ENCODE results near the gene PNPLA7.
A peak's percentile ranks its signal among the peaks of the same experiment; 100 is the strongest.
"Not testable (repeated sequence)": the region's sequence is repeated elsewhere in the genome, so short reads cannot be mapped to it uniquely, and the experiment has no call there.

Gene PNPLA7

DNA sequence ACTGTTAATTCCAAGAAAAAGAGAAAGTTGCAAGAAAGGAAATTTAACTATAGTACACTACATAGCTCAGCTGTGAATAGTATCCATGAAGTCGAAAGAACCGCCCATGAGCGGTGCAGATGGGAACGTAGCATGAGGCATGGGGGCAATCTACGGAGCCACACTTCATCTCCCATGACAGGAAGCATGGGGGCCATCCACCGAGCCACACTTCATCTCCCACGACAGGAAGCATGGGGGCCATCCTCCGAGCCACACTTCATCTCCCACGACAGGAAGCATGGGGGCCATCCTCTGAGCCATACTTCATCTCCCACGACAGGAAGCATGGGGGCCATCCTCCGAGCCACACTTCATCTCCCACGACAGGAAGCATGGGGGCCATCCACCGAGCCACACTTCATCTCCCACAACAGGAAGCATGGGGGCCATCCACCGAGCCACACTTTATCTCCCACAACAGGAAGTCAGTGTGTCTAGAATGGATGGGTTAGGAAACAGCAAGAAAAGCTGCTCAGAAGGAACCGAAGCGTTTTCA lies 13.5 kb downstream of the PNPLA7 start:
- DNase-seq, result peak; percentile 13

DNA sequence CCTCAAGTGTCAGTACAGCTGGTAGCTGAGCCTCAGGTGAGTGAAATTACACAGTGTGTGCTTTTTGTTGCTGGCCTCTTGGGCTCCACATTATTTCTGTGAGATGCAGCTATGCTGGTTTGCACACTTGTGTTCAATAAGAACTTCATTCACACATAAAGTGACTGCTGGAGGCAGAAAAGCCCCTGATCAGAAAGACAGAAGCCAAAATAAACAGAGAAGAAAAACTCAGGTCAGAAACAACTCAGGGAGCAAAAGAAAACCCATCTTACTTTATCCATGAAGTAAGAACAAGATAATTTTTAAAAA lies 15.1 kb downstream of the PNPLA7 start:
- no peak for DNase-seq

GRCh38 chr9:137534256-137535119 lies 15.7 kb downstream of the PNPLA7 start:
- no peak for DNase-seq

- DNase-seq, result not testable (repeated sequence)
These were observed 17.2 kb downstream of the PNPLA7 start for GRCh38 chr9:137532891-137533468.

GRCh38 chr9:137531099-137531765 lies 19.0 kb downstream of the PNPLA7 start:
- peak; percentile 4 for DNase-seq

DNA sequence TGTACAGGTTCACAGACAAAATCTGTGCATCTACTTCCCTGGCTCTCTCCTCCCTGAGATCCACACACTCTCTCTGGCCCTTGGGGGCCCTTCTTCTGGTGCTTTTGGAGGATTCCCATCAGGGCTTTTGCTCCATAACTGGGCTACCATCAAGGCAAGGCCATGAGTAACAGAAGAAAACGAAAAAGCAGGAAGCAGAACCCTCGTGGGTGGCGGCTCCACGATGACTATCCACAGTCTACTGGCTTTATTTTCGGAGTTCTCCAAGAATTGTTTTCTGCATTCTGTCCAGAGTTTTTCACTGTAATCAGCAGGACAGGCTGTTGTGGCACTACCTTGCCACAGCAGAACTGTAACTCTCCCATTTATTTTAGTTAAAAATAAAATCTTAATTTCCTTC lies 19.9 kb downstream of the PNPLA7 start:
- no peak for DNase-seq

DNA sequence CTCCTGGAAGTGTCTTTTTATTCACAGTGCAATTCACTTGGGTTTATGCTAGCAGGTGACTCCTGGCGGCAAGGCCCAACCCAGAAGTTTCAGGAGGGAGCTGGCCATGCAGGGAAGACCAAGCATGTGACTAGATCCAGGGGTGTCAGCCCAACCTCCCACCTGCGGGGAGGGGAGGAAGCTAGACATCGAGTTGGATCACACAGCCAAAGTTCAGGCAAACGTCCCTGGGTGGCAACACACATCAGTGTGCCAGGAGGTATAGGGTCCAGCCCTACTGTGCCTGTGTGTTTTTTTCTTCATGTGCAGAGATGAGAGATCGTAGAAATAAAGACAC lies 25.3 kb downstream of the PNPLA7 start:
- no peak for DNase-seq

GRCh38 chr9:137524161-137524980 lies 25.8 kb downstream of the PNPLA7 start:
- no peak for DNase-seq

- no peak for DNase-seq
These were observed 27.3 kb downstream of the PNPLA7 start for GRCh38 chr9:137522746-137523455.

GRCh38 chr9:137521405-137521985 lies 28.7 kb downstream of the PNPLA7 start:
- DNase-seq, result no peak

DNA sequence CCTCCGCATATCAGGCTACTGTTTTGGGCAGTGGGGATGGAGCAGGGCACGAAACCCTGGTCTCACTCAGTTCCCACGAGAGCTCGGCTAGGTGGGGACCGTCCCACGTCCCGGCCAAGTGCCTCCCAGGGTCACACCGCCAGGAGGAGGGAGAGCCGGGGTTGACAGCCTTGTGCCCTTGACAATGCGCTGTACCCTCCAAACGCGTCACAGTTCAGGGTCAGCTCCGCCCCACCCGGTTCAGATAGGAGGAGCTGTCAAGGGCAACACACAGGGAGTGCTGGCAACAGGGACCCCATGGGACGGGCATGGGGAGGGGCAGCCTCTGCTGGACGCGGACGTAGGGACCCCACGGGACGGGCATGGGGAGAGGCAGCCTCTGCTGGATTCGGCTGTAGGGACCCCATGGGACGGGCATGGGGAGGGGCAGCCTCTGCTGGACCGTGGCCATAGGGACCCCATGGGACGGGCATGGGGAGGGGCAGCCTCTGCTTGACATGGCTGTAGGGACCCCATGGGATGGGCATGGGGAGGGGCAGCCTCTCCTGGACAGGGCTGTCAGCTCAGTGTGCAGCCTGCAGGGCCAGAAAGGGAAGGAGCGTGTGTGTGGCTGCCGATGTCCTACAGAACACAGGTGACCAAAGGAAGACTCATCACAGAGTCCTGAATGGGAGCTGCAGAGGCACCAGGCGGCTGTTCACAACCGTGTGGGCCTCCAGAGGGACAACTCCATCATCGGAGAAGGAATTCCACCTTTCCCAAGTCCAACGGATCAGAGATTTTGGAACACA lies 29.4 kb downstream of the PNPLA7 start:
- no peak for DNase-seq

- DNase-seq, result no peak
These were observed 30.6 kb downstream of the PNPLA7 start for GRCh38 chr9:137519553-137519952.

DNA sequence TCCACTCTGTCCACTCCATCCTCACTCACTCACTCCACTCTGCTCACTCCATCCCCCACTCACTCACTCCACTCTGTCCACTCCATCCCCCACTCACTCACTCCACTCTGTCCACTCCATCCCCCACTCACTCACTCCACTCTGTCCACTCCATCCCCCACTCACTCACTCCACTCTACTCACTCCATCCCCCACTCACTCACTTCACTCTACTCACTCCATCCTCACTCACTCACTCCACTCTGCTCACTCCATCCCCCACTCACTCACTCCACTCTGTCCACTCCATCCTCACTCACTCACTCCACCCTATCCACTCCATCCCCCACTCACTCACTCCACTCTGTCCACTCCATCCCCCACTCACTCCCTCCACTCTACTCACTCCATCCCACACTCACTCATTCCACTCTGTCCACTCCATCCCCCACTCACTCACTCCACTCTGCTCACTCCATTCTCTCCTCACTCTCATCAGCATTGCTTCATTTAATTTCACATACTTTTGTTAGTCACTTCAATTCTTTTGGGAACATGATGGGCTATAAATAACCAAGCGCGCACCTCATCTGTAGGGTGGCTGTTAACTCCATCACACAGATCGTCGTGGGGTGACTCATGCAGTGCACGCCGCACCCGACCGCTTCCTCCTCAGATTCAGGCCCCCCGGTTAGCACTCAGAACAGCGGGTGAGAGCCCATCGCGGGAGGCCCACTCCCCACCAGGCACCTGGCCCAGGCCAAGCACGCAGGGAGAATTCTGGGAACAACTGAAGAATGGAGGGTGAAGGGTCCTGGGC lies 31.3 kb downstream of the PNPLA7 start:
- DNase-seq, result not testable (repeated sequence)

DNA sequence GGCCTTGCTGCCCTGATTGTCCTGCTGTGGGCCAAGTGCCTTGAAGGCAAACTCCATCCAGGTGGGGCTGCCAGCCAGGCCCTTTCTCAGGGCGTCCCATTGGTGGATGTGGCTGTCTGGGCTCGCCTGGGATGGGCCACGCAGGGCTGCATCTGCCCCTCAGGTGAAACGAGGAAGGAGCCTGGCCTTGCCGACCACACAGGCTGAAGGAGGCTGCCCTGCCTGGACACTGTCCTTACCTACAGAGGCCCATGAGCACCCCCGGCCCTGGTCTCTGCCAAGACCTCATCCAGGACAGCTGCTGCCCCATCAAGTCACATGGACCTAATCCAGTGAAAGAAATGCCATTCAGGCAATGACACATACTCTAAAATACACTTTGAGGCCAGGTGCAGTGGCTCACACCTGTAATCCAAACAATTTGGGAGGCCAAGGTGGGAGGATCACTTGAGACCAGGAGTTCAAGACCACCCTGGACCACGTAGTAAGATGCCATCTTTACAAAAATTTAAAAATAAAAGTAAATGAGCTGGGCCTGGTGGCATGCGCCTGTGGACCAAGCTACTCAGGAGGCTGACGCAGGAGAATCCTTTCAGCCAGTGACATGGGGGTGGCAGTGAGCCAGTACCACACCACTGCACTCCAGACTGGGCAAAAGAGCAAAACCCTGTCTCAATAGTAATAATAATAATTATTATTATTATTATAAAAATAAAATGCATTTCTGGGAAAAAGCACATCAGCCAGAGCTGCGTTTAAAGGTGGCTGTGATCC lies 33.9 kb downstream of the PNPLA7 start:
- no peak for DNase-seq

DNA sequence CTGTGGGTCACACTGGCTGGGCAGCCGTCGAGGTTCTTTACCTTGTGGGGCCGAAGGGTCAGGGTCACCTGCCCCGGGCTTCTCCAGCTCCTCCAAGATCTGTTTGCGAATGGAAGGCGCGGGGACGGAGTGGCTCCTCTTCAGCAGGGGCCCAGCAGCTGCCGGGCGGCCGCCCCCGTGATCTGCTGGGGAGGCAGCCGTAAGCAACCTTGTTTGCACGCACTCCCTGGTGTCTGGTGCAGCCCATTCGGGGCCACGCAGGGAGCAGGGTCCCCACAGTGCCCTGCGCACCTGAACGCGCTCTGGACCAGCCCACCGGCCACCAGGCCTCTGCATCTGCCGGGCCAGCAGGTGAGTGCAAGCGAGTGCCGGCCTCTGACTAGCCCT lies 34.9 kb downstream of the PNPLA7 start:
- no peak for DNase-seq

DNA sequence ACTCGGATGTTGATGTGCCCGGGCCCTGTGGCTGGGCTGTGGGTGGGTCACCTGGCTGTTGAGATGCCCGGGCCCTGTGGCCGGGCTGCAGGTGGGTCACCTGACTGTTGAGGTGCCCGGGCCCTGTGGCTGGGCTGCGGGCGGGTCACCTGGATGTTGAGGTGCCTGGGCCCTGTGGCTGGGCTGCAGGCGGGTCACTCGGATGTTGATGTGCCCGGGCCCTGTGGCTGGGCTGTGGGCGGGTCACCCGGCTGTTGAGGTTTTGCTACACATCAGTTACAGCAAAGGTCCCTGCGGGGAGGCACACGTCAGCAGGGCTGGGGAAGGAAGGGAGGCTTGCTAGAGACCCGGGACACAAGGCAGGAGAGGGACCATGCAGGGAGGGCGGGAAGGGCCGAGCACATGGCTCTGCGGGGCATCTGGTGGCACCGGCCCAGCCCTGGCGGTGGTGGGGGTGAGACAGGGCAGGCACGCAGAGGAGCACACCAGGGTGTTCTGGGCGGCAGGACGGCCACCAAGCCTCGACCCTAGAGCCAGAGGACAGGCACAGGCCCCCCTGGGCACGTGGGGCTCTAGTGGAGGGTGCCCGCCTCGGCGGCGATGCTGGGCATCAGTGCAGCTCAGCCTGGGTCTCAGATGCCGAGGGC lies 35.4 kb downstream of the PNPLA7 start:
- DNase-seq, result no peak

DNA sequence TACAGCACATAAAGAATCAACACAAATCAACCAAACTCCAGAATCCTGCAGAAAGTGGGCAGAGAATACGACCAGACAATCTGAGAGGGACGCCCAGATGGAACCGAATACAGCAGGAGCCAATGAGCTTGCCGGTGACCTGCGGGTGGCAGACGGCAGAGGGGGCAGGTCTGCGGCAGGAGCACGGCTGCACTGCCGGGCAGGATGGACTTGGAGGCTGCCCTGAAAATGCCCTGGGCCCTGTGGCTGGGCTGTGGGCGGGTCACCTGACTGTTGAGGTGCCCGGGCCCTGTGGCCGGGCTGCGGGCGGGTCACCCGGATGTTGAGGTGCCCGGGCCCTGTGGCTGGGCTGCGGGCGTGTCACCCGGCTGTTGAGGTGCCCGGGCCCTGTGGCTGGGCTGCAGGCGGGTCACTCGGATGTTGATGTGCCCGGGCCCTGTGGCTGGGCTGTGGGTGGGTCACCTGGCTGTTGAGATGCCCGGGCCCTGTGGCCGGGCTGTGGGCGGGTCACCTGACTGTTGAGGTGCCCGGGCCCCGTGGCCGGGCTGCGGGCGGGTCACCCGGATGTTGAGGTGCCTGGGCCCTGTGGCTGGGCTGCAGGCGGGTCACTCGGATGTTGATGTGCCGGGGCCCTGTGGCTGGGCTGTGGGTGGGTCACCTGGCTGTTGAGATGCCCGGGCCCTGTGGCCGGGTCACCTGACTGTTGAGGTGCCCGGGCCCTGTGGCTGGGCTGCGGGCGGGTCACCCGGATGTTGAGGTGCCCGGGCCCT lies 36.2 kb downstream of the PNPLA7 start:
- not testable (repeated sequence) for DNase-seq

DNA sequence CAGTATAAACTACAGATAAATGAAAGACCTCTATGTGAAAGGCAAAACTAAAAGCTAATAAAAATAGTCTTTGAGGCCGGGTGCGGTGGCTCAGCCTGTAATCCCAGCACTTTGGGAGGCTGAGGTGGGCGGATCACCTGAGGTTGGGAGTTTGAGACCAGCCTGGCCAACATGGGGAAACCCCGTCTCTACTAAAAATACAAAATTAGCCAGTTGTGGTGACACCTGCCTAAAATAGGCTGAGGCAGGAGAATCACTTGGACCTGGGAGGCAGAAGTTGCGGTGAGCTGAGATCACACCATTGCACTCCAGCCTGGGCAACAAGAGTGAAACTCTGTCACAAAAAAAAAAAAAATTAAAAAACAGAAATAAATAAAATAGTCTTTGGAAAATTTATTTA lies 37.1 kb downstream of the PNPLA7 start:
- DNase-seq, result not testable (repeated sequence)

Data from activated CD8-positive, alpha-beta memory T cell treated with anti-CD3 and anti-CD28 coated beads, Interleukin-2, amount 50 U/mL, for 4 hours (primary cell).